Measurements from ENCODE around the gene COL19A1.
"Not testable (repeated sequence)": the region's sequence is repeated elsewhere in the genome, so short reads cannot be mapped to it uniquely, and the experiment has no call there.

The COL19A1 gene

DNA sequence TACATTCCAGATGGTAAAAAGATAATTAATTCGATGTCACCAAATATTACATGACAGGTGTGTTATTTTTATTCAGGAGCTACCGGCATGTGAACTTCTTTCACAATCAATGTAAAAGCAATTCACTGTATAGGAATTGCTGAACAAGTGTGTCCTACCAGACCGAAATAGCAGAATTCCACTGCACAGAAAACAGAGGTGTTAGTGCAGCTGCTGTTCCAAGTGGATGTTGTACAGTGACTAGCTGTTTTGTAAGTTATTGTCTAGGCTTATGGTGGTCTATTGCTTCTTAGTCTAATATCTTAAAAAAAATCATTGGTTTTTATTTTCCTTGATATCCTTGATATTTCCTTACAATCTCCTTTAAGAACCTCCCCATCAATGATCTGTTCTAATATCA lies 107.4 kb downstream of the COL19A1 start:
- DNase-seq: no peak

DNA sequence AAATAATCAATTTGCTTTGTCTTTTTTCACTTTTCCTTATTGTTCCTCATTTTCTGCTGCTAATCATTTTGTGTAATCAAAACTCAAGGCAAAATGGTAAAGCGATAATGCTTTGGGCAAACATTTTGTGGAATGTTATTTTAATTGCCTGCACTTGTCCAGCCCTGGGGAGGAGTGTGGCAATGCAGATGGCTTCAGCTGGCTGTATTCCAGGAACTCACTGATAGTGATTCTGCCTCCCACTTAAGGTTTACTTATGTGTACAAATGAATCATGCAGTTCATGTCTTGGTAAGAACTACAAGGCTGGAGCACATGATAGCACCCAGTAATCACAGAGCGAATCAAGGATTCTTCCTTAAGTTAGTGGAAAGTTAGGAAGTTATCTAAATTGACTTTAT lies 107.8 kb downstream of the COL19A1 start:
- DNase-seq: no peak

GRCh38 chr6:69976591-69977090 lies 110.3 kb downstream of the COL19A1 start:
- DNase-seq: no peak

GRCh38 chr6:69980624-69981023 lies 114.3 kb downstream of the COL19A1 start:
- no peak for DNase-seq

GRCh38 chr6:69984506-69984905 lies 118.2 kb downstream of the COL19A1 start:
- DNase-seq: no peak

GRCh38 chr6:69985180-69985579 lies 118.8 kb downstream of the COL19A1 start:
- DNase-seq: no peak

GRCh38 chr6:69987550-69987949 lies 121.2 kb downstream of the COL19A1 start:
- no peak for DNase-seq

DNA sequence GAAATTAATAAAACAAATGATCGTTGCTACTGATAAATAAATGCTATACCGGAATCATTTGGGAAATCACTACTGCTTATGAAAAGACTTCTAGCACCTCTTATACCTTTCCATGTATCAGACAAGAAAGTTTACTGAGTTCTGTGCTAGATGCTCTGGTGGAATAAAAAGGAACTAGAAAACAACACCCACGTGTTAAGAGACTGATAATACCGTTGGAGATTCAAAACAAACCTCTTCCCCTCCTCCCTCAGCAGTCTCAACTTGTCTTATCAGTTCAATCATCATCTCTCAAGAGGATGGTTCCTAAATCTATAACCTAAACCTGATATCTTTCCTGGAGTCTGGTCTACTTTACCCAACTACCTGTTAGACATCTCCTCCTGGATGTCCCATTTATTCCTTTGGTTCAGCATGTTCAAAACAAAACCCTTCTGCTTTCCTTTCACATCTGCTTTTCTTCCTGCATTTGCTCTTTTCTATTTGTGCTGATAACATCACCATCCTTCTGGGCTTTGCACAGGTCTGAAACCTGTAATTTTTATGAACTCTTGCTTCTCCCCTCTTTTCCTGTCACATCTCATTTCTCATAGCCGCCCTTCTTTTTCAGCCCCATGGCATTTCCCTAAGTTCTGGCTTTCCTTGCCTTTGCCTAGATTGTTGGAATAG lies 122.2 kb downstream of the COL19A1 start:
- DNase-seq: no peak

- DNase-seq: no peak
Observed at GRCh38 chr6:69994251-69994650, 127.9 kb downstream of the COL19A1 start.

- no peak for DNase-seq
Observed at GRCh38 chr6:70008189-70008588, 141.8 kb downstream of the COL19A1 start.

GRCh38 chr6:70010339-70010738 lies 144.0 kb downstream of the COL19A1 start:
- peak; percentile 5 for DNase-seq

- not testable (repeated sequence) for DNase-seq
Observed at GRCh38 chr6:70023201-70023600, 156.8 kb downstream of the COL19A1 start.

DNA sequence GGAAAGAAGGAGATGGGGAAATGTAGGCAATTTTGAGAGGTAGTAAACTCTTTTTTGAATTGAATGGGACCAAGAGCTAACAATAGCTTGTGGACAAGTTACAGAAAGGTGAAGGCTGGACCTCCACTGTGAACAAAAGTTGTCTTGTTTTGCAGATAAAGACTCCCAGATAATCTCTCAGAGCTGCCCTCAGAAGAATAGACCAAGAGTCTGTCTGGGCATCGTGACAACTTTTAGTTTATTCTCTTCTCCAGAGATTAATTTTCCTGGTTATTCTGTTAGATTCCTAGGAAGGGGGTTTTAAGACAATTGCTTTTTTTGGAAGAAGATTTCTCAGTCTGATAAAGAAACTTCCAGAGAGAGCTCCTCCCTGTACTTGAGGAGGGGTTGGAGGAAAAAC lies 161.9 kb downstream of the COL19A1 start:
- DNase-seq: no peak

DNA sequence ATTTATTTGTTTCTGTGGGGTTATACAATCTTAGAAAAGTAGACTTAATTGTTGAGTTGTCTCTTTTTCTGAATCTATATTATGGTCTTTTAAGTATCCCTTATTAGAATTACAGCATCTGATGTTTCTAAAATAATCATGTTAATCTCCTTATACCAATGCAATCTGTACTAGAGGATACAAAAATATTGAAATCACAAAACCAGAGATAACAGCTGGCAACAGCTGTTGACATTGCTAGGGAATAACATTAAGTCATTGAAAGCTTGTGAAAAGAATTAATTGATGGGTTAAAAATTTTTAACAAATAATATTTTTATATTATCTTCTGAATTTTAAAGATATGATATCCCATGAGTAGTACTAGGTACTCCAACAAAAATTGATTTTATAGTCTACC lies 162.6 kb downstream of the COL19A1 start:
- DNase-seq: no peak

DNA sequence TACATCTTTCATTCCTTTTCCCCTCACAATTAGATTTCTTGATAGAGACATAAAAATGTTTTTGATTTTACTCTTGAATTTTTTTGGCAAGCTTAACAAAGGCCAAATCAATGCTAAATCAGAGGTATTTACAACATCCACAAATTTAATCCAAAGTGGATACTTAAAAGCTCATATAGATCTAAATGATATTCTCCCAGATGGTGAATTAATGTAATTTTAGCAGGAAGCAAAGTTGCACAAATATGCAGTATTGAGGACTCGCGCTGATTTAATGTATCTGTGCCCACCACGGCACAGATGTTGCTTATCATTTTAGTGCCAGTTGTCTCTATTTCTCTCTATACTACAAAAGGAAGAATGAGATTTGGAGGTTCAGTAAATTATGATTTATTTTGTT lies 167.4 kb downstream of the COL19A1 start:
- DNase-seq: no peak

GRCh38 chr6:70037445-70037844 lies 171.1 kb downstream of the COL19A1 start:
- DNase-seq: no peak

DNA sequence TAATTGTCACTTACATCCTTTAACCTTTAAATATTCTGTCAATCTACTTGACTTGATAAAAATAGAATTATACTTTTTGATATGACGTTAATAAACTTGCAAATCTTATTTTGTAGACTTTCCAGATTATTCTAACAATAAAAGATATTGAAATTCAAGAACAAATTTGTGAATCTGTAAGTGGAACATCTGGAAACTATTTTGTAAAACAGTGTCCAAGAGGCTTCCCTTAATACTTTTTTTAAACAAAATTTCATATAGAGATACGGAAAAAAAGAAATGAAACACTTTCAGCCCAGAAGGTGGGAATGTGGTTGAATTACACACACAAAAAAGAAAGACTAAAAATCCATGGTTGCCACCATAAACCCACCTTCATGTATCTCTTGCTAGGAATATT lies 174.4 kb downstream of the COL19A1 start:
- DNase-seq: no peak

DNA sequence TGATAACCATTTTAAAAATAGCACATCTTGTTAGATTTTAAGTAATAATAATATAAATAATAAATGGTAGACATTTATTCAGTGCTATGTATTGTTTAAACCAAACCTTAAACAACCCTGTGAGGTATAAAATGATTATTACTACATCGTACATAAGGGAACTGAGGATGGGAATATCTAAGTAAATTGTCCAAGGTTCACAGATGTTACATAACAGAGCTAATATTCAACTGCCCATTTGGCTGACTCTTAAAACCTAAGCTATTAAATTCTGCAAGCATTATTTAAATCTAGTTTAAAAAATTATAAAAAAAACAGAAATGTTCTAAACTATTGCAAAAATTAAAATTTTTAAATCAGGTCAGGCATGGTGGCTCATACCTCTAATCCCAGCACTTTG lies 175.1 kb downstream of the COL19A1 start:
- no peak for DNase-seq

DNA sequence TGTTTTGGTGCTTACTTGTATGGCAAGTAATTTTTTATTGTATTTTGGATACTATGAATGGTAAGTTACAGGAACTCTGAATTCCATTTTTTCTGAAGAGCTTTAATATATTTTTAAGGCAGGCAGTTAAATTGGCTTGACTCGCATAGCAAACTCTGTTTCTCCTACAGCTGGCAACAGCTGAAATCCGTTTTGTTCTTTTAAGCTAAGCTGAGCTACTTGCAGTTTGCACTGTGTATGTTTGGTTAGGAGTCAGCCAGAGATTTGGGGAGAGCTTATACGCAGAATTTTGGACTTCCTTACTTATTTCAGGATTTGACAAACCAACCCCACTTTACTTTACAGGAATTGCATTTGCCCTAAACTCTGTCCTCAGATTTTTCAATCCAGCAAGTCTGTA lies 179.1 kb downstream of the COL19A1 start:
- no peak for DNase-seq

- DNase-seq: no peak
Observed at GRCh38 chr6:70051197-70052124, 185.1 kb downstream of the COL19A1 start.

DNA sequence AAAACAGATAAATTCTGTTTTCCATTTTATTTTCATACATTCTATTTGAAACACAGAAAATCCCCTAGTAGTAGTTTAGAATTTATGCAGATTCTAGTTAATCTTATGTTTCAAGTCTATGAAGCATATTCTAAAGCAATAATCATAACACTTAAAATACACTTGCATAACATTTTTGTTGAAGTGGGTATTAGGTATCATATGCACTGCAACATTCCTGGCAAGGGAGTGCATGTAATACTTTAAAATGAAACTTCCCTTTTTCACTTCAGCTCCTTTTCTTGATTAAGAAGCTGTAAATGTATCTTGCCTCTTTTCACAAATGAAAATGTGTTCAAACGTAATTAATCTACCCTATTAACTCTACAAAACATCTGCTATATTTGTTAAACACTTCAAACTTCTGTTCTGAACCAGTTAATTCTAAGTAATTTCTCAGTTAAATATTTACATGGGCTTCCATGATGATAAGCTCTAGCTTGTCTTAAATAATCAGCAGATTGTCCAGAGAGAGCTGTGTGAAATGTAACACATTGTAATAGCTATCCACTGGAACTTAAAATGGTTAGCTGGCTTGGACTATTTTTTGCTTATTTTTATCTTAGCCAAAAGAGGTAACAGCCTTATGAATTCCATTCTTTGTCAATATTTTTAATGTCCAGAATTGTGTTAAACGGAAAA lies 192.8 kb downstream of the COL19A1 start:
- DNase-seq: no peak

DNA sequence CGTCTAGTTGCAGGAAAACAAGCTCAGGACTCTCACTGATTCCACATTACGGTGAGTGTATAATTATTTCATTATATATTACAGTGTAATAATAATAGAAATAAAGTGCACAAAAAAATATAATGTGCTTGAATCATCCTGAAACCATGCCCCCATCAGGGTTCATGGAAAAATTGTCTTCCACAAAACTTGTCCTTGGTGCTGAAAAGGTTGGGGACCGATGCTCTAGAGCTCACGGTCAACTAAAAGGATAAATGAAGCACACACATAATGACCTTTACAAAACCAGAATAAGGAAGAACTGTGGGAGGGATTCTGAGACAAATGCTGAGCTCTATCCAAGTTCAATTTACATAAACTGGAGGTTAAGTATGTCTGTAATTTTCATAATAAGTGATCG lies 194.3 kb downstream of the COL19A1 start:
- no peak for DNase-seq

- DNase-seq: no peak
Observed at GRCh38 chr6:70061546-70061945, 195.2 kb downstream of the COL19A1 start.

DNA sequence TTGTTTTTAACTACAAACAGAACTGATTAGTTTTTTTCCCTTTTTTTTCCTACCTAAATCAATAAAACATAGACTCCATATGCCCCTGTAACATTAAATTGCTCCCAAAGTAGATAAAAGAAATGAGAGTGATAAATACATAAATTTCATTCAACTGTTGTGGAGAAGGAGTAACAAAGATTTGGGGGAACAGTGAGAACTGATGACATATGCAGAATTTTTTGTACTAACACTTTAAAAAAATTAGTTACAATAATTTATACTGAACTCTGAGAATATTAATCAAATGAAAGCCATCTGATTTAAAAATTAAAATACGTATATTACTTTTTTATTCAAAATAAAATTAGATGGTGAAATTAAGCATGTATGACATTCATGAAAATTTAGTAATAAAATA lies 195.7 kb downstream of the COL19A1 start:
- no peak for DNase-seq

Measured in NCI-H146 (cell line).